AG04450 (cell line): ENCODE data around the gene ANKRD10. TPM values are rescaled to one million over a fixed set of nuclear protein-coding genes. Genes with fewer than 3 reads are reported as not detected.
"Not testable (repeated sequence)": the region's sequence is repeated elsewhere in the genome, so short reads cannot be mapped to it uniquely, and the experiment has no call there.

Source experiments
- CTCF ChIA-PET: fragments of 300-600, 350-600 bp; formaldehyde crosslinking; extraction: SDS; loops from one replicate; lab custom pipeline; 2022; ENCODE audit warnings: antibody characterized with exemption, inconsistent platforms; lab: Charles Lee
- POLR2A ChIA-PET: fragments of 350-600 bp; formaldehyde crosslinking; extraction: SDS; loops from one replicate; lab custom pipeline; 2021; ENCODE audit warnings: antibody characterized with exemption, inconsistent platforms; lab: Yijun Ruan, JAX
- DNase-seq: peaks from one replicate; pipeline ENCODE4 v3.0.0-alpha.2; 2011; ENCODE audit warnings: low read depth, low spot score
- H3K27ac ChIP-seq: one replicate; pipeline ENCODE4 v1.5.1; 2012; ENCODE audit warnings: low read depth, low read length, control low read depth
- H3K27me3 ChIP-seq: one replicate; pipeline ENCODE4 v1.6.0; 2012; ENCODE audit warnings: low read length; ENCODE audit not compliant: control insufficient read depth, insufficient read depth
- H3K4me3 ChIP-seq: 2 replicates; pipeline ENCODE4 v1.5.1; 2011; ENCODE audit warnings: mild to moderate bottlenecking, low read depth, low read length, control low read depth
- H3K9me3 ChIP-seq: 2 replicates; pipeline ENCODE4 v1.5.1; 2012; ENCODE audit warnings: low read length; ENCODE audit not compliant: control insufficient read depth, insufficient read depth
- CTCF ChIP-seq: IDR thresholded peaks from 2 replicates; pipeline ENCODE4 v1.5.1; 2011; ENCODE audit warnings: low read depth, low read length, control low read depth, inconsistent platforms
- polyA plus RNA-seq: library from polyadenylated mRNA; depleted of rRNA; stranded (reverse); fragments of >200 nt; gene quantifications from 2 replicates; pipeline ENCODE4 v1.2.3, GENCODE V29; 2011

Gene ANKRD10
- polyA plus RNA-seq, 1 experiment, result 105 TPM

DNA sequence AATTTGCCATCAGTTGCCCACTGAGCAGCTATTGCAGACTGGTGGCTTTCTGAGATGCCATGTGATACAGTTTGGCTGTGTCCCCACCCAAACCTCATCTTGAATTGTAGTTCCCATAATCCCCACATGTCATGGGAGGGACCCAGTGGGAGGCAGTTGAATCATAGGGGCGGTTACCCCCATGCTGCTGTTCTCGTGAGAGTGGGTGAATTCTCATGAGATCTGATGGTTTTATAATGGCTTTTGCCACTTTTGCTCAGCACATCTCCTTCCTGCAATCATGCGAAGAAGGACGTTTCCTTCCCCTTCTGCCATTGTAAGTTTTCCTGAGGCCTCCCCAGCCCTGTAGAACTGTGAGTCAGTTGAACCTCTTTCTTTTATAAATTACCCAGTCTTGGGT is 34.8 kb upstream of the ANKRD10 start:
- CTCF ChIA-PET, result no interaction called here

DNA sequence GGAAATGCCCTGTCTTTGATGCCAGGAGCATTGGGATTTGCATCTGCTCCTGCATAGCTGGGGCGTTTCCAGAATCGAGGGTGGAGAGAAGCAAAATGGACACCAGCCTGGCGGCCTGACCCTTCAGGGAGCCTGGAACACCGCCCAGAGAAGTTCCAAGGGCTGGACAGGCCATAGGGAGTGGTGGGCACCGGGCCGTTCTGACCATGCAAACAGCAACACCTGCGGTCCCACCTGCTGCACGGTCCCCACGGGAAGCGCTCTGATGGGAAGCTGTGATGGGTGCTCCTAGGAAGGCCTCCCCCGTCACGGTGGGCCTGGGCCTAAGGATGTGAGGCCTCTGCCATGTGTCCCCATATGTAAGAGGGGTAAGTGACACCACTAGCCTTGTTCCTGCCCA is 34.2 kb upstream of the ANKRD10 start:
- no peak for DNase-seq
- Histone ChIP-seq H3K27ac (no peak overlapping the region), H3K4me3 (no peak overlapping the region), H3K27me3 (no peaks in the 10 kb centered on the region), H3K9me3 (peaks cover 8% of the 10 kb centered on the region; the same call in 1 of the 2 replicates)
- ChIA-PET POLR2A (no interaction called here), CTCF (no interaction called here)
- TF ChIP-seq CTCF, result no peak

More for the DNA sequence above, 34.8 kb upstream of the ANKRD10 start:
- POLR2A ChIA-PET, result no interaction called here
- no peak overlapping the region for H3K27ac ChIP-seq
- TF ChIP-seq CTCF, result no peak
- no peaks in the 10 kb centered on the region for H3K27me3 ChIP-seq
- H3K9me3 ChIP-seq, result peaks cover 8% of the 10 kb centered on the region; the same call in 1 of the 2 replicates
- DNase-seq, result no peak
- H3K4me3 ChIP-seq, result no peak overlapping the region

DNA sequence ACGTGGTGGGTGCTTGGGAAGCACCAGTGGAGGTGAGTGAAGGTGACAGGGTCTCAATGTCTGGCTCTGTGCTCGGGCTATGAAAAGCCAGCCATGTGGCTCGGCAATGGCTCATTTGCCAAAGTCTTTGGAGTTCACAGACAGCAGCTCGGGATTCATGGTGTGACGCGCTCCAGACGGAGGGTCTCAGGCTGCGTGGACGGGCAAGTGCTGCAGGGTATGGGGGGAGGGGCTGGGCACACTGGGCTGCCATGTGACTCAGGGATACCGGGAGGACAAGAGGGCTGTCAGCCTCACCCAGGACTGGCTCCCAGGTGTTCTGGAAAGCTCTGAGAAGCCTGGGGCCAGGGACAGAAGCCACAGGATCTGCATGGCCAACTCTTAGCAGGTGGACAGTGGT is 32.5 kb upstream of the ANKRD10 start:
- DNase-seq, POLR2A ChIA-PET, H3K9me3 ChIP-seq, H3K4me3 ChIP-seq, H3K27ac ChIP-seq, H3K27me3 ChIP-seq, CTCF ChIA-PET: not testable (repeated sequence)

- DNase-seq, result no peak
- H3K4me3 ChIP-seq, result no peak overlapping the region
- no peaks in the 10 kb centered on the region for H3K27me3 ChIP-seq
- no peak overlapping the region for H3K27ac ChIP-seq
- no peak for TF ChIP-seq CTCF
- peaks cover 3% of the 10 kb centered on the region; the same call in 1 of the 2 replicates for H3K9me3 ChIP-seq
- ChIA-PET CTCF (interaction anchor here (2.8 kb wide), 1 partner anchor 122 kb away, joined by 12 read pairs; no protein-coding TSS in a partner anchor), POLR2A (interaction anchor here (0.6 kb wide), 1 partner anchor 15 kb away, joined by 3 read pairs; no protein-coding TSS in a partner anchor)
Observed at GRCh38 chr13:110945928-110946570, 31.2 kb upstream of the ANKRD10 start.

- CTCF ChIA-PET, result interaction anchor here (0.7 to 2.8 kb wide), 3 partner anchors 103 to 212 kb away, joined by 3 to 12 read pairs (median 5); no protein-coding TSS in a partner anchor
- Histone ChIP-seq H3K27ac (no peak overlapping the region), H3K4me3 (no peak overlapping the region), H3K9me3 (peaks cover under 1% of the 10 kb centered on the region; the same call in 1 of the 2 replicates), H3K27me3 (no peaks in the 10 kb centered on the region)
- POLR2A ChIA-PET, result no interaction called here
- DNase-seq, result no peak
- no peak for TF ChIP-seq CTCF
Observed at GRCh38 chr13:110944968-110945927, 30.4 kb upstream of the ANKRD10 start.
